ENCODE data around the gene WNT9A. TPM values are rescaled to one million over a fixed set of nuclear protein-coding genes. Genes with fewer than 3 reads are reported as not detected.
A peak's percentile ranks its signal among the peaks of the same experiment; 100 is the strongest.

The WNT9A gene
- total and polyA plus RNA-seq, 9 of the 15 experiments (the other 6 are each of a cell fraction or from before 2014, with no cell fraction given) = 0.04 to 0.17 (median 0.10) TPM; not detected in 4

DNA sequence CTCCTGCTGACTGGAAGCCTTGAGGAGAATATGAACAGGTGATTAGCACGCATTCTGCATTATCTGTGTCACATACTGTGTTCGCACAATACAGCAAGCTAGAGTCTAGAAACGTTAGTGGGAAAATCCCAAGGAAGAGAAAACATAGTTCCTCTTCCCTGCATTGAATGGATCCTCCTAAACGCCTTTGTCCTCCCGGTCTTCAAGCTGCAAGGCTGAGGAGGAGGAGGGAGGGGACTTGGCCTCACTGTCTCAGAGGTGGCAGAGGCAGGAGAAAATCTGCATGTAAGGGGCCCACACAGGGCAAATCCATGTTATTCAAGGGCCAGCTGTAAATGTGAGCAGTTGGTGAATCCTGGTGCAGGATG is 34.4 kb downstream of the WNT9A start:
- ATAC-seq (no peak), DNase-seq (ENCODE audit: extremely low read depth in 1 of 4, low spot score in 3 of 4) (no peak), FAIRE-seq (no peak)
- Histone ChIP-seq H3K4me2 (ENCODE audit: insufficient read depth, low read length) (no peak overlapping the region), H3K27me3 (ENCODE audit: control insufficient read depth in 2 of 2, insufficient read depth in 2 of 2, low read length in 2 of 2) (peaks cover 12 to 54% of the 10 kb centered on the region in 2 experiments; a peak in 4 of 5 replicates), H3K79me2 (ENCODE audit: control insufficient read depth, insufficient read depth, low read length) (no peaks in the 10 kb centered on the region), H3K9me3 (replicated peaks; ENCODE audit: control insufficient read depth, insufficient read depth, low read depth, low read length) (no peaks in the 10 kb centered on the region; the same call in 1 of the 2 replicates), H3K4me1 (replicated peaks in 1 of 2; ENCODE audit: control insufficient read depth in 2 of 2, insufficient read depth in 2 of 2, low read length in 2 of 2) (peaks cover 0 to 23% of the 10 kb centered on the region in 2 experiments; a peak in 1 of 5 replicates), H3K4me3 (no peak overlapping the region), H2AFZ (ENCODE audit: low read depth, low read length) (no peak overlapping the region), H4K20me1 (replicated peaks; ENCODE audit: control insufficient read depth, insufficient read depth, low read length) (0 out of 2 replicates have a peak, but pooled peaks cover 5% of the 10 kb centered on the region), H3K27ac (ENCODE audit: extremely low read depth, low read depth, low read length) (no peak overlapping the region), H3K9ac (ENCODE audit: insufficient read depth in 1 of 2, low read depth in 2 of 2, low read length in 2 of 2) (no peak overlapping the region), H3K36me3 (ENCODE audit: control insufficient read depth, insufficient read depth, low read length) (no peaks in the 10 kb centered on the region), H3K9me1 (ENCODE audit: control insufficient read depth, insufficient read depth, low read length) (no peaks in the 10 kb centered on the region)
- POLR2A ChIA-PET = interaction anchor here (1.3 kb wide), 1 partner anchor 15 kb away, joined by 4 read pairs; no protein-coding TSS in a partner anchor
- no TSS peak for BruUV-seq (replicated peaks)
- TF ChIP-seq USF1 (CRISPR knock-in tag; IDR thresholded peaks at IDR 0.05) (0 out of 2 replicates have a peak, but pooled peaks have one; percentile 1), MEF2A (IDR thresholded peaks at IDR 0.05; ENCODE audit: control insufficient read depth, low read depth, low read length) (no peak)
- intact Hi-C loops (cut with micrococcal nuclease) (no loop called here), in situ Hi-C loops (cut with MboI) (no loop called here)
- 0% methylated on average over 5 of the region's 5 CpGs for WGBS (ENCODE audit: insufficient coverage, low coverage, missing lambda C conversion rate)
- CTCF ChIA-PET (ENCODE audit: low intra/inter-chr PET ratio) = no interaction called here

GRCh38 chr1:227912866-227913265 is 34.9 kb downstream of the WNT9A start:
- Histone ChIP-seq H3K27ac (ENCODE audit: extremely low read depth, low read depth, low read length) (no peak overlapping the region), H3K9ac (ENCODE audit: insufficient read depth in 1 of 2, low read depth in 2 of 2, low read length in 2 of 2) (no peak overlapping the region), H4K20me1 (replicated peaks; ENCODE audit: control insufficient read depth, insufficient read depth, low read length) (0 out of 2 replicates have a peak, but pooled peaks cover 2% of the 10 kb centered on the region), H3K9me3 (replicated peaks; ENCODE audit: control insufficient read depth, insufficient read depth, low read depth, low read length) (no peaks in the 10 kb centered on the region; the same call in 1 of the 2 replicates), H3K36me3 (ENCODE audit: control insufficient read depth, insufficient read depth, low read length) (no peaks in the 10 kb centered on the region), H3K4me1 (replicated peaks in 1 of 2; ENCODE audit: control insufficient read depth in 2 of 2, insufficient read depth in 2 of 2, low read length in 2 of 2) (peaks cover 0 to 23% of the 10 kb centered on the region in 2 experiments; a peak in 1 of 5 replicates), H3K9me1 (ENCODE audit: control insufficient read depth, insufficient read depth, low read length) (no peaks in the 10 kb centered on the region), H2AFZ (ENCODE audit: low read depth, low read length) (no peak overlapping the region), H3K27me3 (ENCODE audit: control insufficient read depth in 2 of 2, insufficient read depth in 2 of 2, low read length in 2 of 2) (peaks cover 12 to 58% of the 10 kb centered on the region in 2 experiments; a peak in 4 of 5 replicates), H3K4me3 (no peak overlapping the region), H3K4me2 (ENCODE audit: insufficient read depth, low read length) (no peak overlapping the region), H3K79me2 (ENCODE audit: control insufficient read depth, insufficient read depth, low read length) (no peaks in the 10 kb centered on the region)
- ChIA-PET POLR2A (no interaction called here), CTCF (ENCODE audit: low intra/inter-chr PET ratio) (no interaction called here)
- 3% methylated on average over 14 of the region's 14 CpGs for WGBS (ENCODE audit: insufficient coverage, low coverage, missing lambda C conversion rate)
- in situ Hi-C loops (cut with MboI) = no loop called here
- BruUV-seq (replicated peaks) = no TSS peak
- TF ChIP-seq USF1 (CRISPR knock-in tag; IDR thresholded peaks at IDR 0.05) (0 out of 2 replicates have a peak, but pooled peaks have one; percentile 9), CHD4 (IDR thresholded peaks at IDR 0.05; ENCODE audit: insufficient read depth, insufficient replicate concordance, low read depth, low read length, poor library complexity, severe bottlenecking) (no peak), SPI1 (IDR thresholded peaks at IDR 0.05; ENCODE audit: borderline replicate concordance, low read depth, low read length) (peak; percentile 34; the same call in 1 of the 2 replicates)
- intact Hi-C loops (cut with micrococcal nuclease) = no loop called here
- no peak for FAIRE-seq
- DNase-seq (ENCODE audit: extremely low read depth in 1 of 4, low spot score in 3 of 4) = no peak
- ATAC-seq = no peak
